HL-60 (cell line): ENCODE data around the gene CELF5.

Source experiments
- CTCF ChIP-seq: IDR thresholded peaks from one replicate; pipeline ENCODE4 v1.5.1; 2011; ENCODE audit warnings: low read length, control low read depth, inconsistent platforms; ENCODE audit not compliant: insufficient read depth
- POLR2AphosphoS5 ChIP-seq: IDR thresholded peaks from 2 replicates; pipeline ENCODE4 v1.6.1; 2012; ENCODE audit warnings: low read depth

- no peak for TF ChIP-seq CTCF
- TF ChIP-seq POLR2AphosphoS5, result no peak
Observed at GRCh38 chr19:3336680-3337523, 112.4 kb downstream of the CELF5 start.
